DND-41 (cell line): Measurements from ENCODE around the gene CALCOCO1.

Source experiments
- CTCF ChIP-seq: IDR thresholded peaks from 2 replicates; pipeline ENCODE4 v1.5.1; 2012; ENCODE audit warnings: borderline replicate concordance, low read length, moderate library complexity, mild to moderate bottlenecking; ENCODE audit not compliant: poor library complexity, severe bottlenecking; ENCODE audit errors: extremely low read depth
- EZH2 ChIP-seq: IDR thresholded peaks from 3 replicates; pipeline ENCODE4 v1.6.1; 2012; ENCODE audit warnings: borderline replicate concordance, low read depth, mild to moderate bottlenecking, moderate library complexity, low read length, inconsistent platforms; ENCODE audit not compliant: severe bottlenecking

- no peak for TF ChIP-seq CTCF
- no peak for TF ChIP-seq EZH2
Observed at GRCh38 chr12:53706080-53706479, 21.2 kb downstream of the CALCOCO1 start.
